Endothelial cell of umbilical vein (primary cell): ENCODE results near the gene MGP. TPM values are rescaled to one million over a fixed set of nuclear protein-coding genes. Genes with fewer than 3 reads are reported as not detected.

Experiments used
- BruUV-seq: library from RNA; stranded (reverse); fragments of 400-500 nt; replicated peaks from 2 replicates; lab custom pipeline; 2021; lab: Mats Ljungman, UMichigan
- CTCF ChIA-PET: fragments of 300-600, 350-600 bp; sonication (Branson Sonifier 250); formaldehyde crosslinking; loops from one replicate; lab custom pipeline; 2021; ENCODE audit warnings: antibody characterized with exemption, inconsistent platforms; lab: Charles Lee
- POLR2A ChIA-PET: fragments of 300-600, 350-600 bp; sonication (Branson Sonifier 250); formaldehyde crosslinking; loops from one replicate; lab custom pipeline; 2021; ENCODE audit warnings: antibody characterized with exemption, inconsistent platforms; lab: Charles Lee
- DNase-seq: peaks from one replicate; pipeline ENCODE4 v3.0.0-alpha.2; 2011; ENCODE audit warnings: low read depth, low spot score
- FAIRE-seq: peaks from 2 replicates; lab custom pipeline; 2011; peaks lifted over from hg19 to GRCh38; lab: Jason Lieb, UNC
- H2AFZ ChIP-seq: 2 replicates; pipeline ENCODE4 v1.6.0; 2012; ENCODE audit warnings: low read depth, low read length, control low read depth, inconsistent platforms
- H3K27ac ChIP-seq: 2 replicates; pipeline ENCODE4 v1.5.1; 2011; ENCODE audit warnings: low read depth, mild to moderate bottlenecking, control low read depth, low read length, moderate library complexity; ENCODE audit not compliant: insufficient read depth
- H3K27me3 ChIP-seq, 2 experiments: 2 replicates each; pipeline versions ENCODE4 v1.6.0 to v1.6.1; 2011; ENCODE audit warnings: low read length in 2 of 2, mixed read lengths in 1 of 2; ENCODE audit not compliant: control insufficient read depth in 2 of 2, insufficient read depth in 2 of 2
- H3K36me3 ChIP-seq, 2 experiments: 2 replicates in 1 of 2; 3 replicates in 1 of 2; pipeline ENCODE4 v1.5.1; 2011; ENCODE audit warnings: low read length in 2 of 2, mild to moderate bottlenecking in 1 of 2, moderate library complexity in 1 of 2; ENCODE audit not compliant: control insufficient read depth in 2 of 2, insufficient read depth in 2 of 2; ENCODE audit errors: extremely low read depth in 1 of 2
- H3K4me1 ChIP-seq: 3 replicates; pipeline ENCODE4 v1.5.1; 2011; ENCODE audit warnings: mild to moderate bottlenecking, low read length; ENCODE audit not compliant: control insufficient read depth, insufficient read depth; ENCODE audit errors: extremely low read depth
- H3K4me2 ChIP-seq: 2 replicates; pipeline ENCODE4 v1.6.1; 2011; ENCODE audit warnings: low read length, control low read depth, mixed read lengths; ENCODE audit not compliant: insufficient read depth
- H3K4me3 ChIP-seq, 3 experiments: fragments of 200-600 bp in 1 of 3; sonication (generic), shearing (Covaris generic) in 1 of 3; replicated peaks in 1 of 3; 2 replicates each; pipeline ENCODE4 v1.5.1; 2011 to 2016; ENCODE audit warnings: control low read depth in 3 of 3, low read length in 3 of 3, mild to moderate bottlenecking in 2 of 3, inconsistent platforms in 1 of 3, low read depth in 1 of 3, moderate library complexity in 1 of 3; ENCODE audit not compliant: insufficient read depth in 1 of 3
- H3K79me2 ChIP-seq: 2 replicates; pipeline ENCODE4 v1.6.0; 2012; ENCODE audit warnings: low read length, inconsistent platforms; ENCODE audit not compliant: control insufficient read depth, insufficient read depth
- H3K9ac ChIP-seq: replicated peaks from 2 replicates; pipeline ENCODE3; 2011; ENCODE audit warnings: low read length, control low read depth; ENCODE audit not compliant: insufficient read depth; ENCODE audit errors: extremely low read depth
- H3K9me1 ChIP-seq: replicated peaks from 3 replicates; pipeline ENCODE4 v1.6.0; 2011; ENCODE audit warnings: mild to moderate bottlenecking, low read length; ENCODE audit not compliant: control insufficient read depth, insufficient read depth; ENCODE audit errors: extremely low read depth
- H3K9me3 ChIP-seq: replicated peaks from 2 replicates; pipeline ENCODE4 v1.5.1; 2012; ENCODE audit warnings: low read length, inconsistent platforms; ENCODE audit not compliant: control insufficient read depth, insufficient read depth
- H4K20me1 ChIP-seq: replicated peaks from 2 replicates; pipeline ENCODE3; 2011; ENCODE audit warnings: mild to moderate bottlenecking, low read length; ENCODE audit not compliant: control insufficient read depth, insufficient read depth; ENCODE audit errors: extremely low read depth
- EZH2 ChIP-seq: IDR thresholded peaks from 2 replicates; pipeline ENCODE4 v1.6.1; 2012; ENCODE audit warnings: borderline replicate concordance, low read depth, mild to moderate bottlenecking, moderate library complexity, low read length, inconsistent platforms; ENCODE audit not compliant: severe bottlenecking
- FOS ChIP-seq: IDR thresholded peaks from 2 replicates; pipeline ENCODE4 v1.6.1; 2011; ENCODE audit warnings: mild to moderate bottlenecking, low read length, moderate library complexity, borderline replicate concordance; ENCODE audit not compliant: insufficient read depth
- GATA2 ChIP-seq: IDR thresholded peaks from 2 replicates; pipeline ENCODE4 v1.7.0; 2011; ENCODE audit warnings: low read depth, mild to moderate bottlenecking, moderate library complexity, mixed read lengths, low read length; ENCODE audit not compliant: insufficient read length, insufficient read depth
- JUN ChIP-seq: IDR thresholded peaks from 2 replicates; pipeline ENCODE4 v1.6.1; 2011; ENCODE audit warnings: borderline replicate concordance, low read depth; ENCODE audit not compliant: insufficient read length, insufficient read depth
- MAX ChIP-seq: IDR thresholded peaks from 2 replicates; pipeline ENCODE4 v1.6.1; 2011; ENCODE audit not compliant: insufficient read depth, insufficient read length
- MYC ChIP-seq: IDR thresholded peaks from one replicate; pipeline ENCODE4 v1.6.1; 2011; ENCODE audit warnings: mild to moderate bottlenecking, low read depth, low read length
- POLR2A ChIP-seq: IDR thresholded peaks from 2 replicates; pipeline ENCODE4 v1.6.1; 2012; ENCODE audit warnings: low read depth, mild to moderate bottlenecking, control low read depth, low read length
- POLR2AphosphoS5 ChIP-seq: IDR thresholded peaks from 2 replicates; pipeline ENCODE4 v1.6.1; 2012; ENCODE audit warnings: low read depth, mild to moderate bottlenecking, control low read depth, low read length, moderate library complexity; ENCODE audit not compliant: insufficient read depth
- dilution Hi-C: fragments of 300-500 bp; cut with MboI; formaldehyde crosslinking; loops from one replicate; pipeline ENCODE4 v1.15.0; 2019; ENCODE audit warnings: low sequenced_read_pairs; ENCODE audit not compliant: extremely low pct_ligation_motif_present
- intact Hi-C: fragments of 100-400 bp; cut with micrococcal nuclease; formaldehyde crosslinking; loops from one replicate; pipeline ENCODE4 v1.10.0; 2022
- polyA plus RNA-seq, 4 experiments: library from polyadenylated mRNA; depleted of rRNA in 3 of 4; stranded (reverse) in 3 of 4; unstranded in 1 of 4; fragments of >200 nt; gene quantifications; 2 replicates each; pipeline versions ENCODE4 v1.2.1 to v1.2.3, GENCODE V29; 2011 to 2012; ENCODE audit warnings: missing spikeins in 1 of 4
- total RNA-seq: library from RNA; stranded (reverse); gene quantifications from 2 replicates; pipeline ENCODE4 v1.2.3, GENCODE V29; 2021
- TF ChIP-seq, protein P1 (sequence below), 2 donors: IDR thresholded peaks; 1 replicate in 1 of 2; 2 replicates in 1 of 2; pipeline ENCODE4 v1.5.1; 2011; ENCODE audit warnings: low read length in 2 of 2, mild to moderate bottlenecking in 2 of 2, moderate library complexity in 2 of 2, control low read depth in 1 of 2, inconsistent platforms in 1 of 2, low read depth in 1 of 2; ENCODE audit not compliant: insufficient read depth in 1 of 2; ENCODE audit errors: extremely low read depth in 1 of 2

Gene MGP
- total and polyA plus RNA-seq, 2 donors (not counting 3 experiments of a cell fraction or from before 2014, with no cell fraction given), result 284 to 479 TPM

- DNase-seq, result peak; percentile 84
- no peaks in the 10 kb centered on the region for H3K36me3 ChIP-seq
- H3K27me3 ChIP-seq, result no peaks in the 10 kb centered on the region
- H4K20me1 ChIP-seq, result no peaks in the 10 kb centered on the region
- peak overlapping the region; percentile 35 for H3K4me2 ChIP-seq
- H3K79me2 ChIP-seq, result no peaks in the 10 kb centered on the region
- ChIA-PET CTCF (no interaction called here), POLR2A (no interaction called here)
- H3K9me1 ChIP-seq, result no peaks in the 10 kb centered on the region
- peaks cover 12% of the 10 kb centered on the region for H3K4me1 ChIP-seq
- H2AFZ ChIP-seq, result peak overlapping the region; percentile 74
- BruUV-seq, result no TSS peak
- dilution Hi-C loops (no loop called here), intact Hi-C loops (no loop called here)
- H3K4me3 ChIP-seq, result no peak overlapping the region
- H3K9me3 ChIP-seq, result no peaks in the 10 kb centered on the region
- no peak for TF ChIP-seq POLR2AphosphoS5
- TF ChIP-seq JUN, result no peak
- TF ChIP-seq POLR2A, result no peak
- TF ChIP-seq MYC, result no peak
- TF ChIP-seq EZH2, result no peak
- no peak for TF ChIP-seq MAX
- TF ChIP-seq FOS, result no peak
- TF ChIP-seq GATA2, result no peak
- TF ChIP-seq, protein P1, sequence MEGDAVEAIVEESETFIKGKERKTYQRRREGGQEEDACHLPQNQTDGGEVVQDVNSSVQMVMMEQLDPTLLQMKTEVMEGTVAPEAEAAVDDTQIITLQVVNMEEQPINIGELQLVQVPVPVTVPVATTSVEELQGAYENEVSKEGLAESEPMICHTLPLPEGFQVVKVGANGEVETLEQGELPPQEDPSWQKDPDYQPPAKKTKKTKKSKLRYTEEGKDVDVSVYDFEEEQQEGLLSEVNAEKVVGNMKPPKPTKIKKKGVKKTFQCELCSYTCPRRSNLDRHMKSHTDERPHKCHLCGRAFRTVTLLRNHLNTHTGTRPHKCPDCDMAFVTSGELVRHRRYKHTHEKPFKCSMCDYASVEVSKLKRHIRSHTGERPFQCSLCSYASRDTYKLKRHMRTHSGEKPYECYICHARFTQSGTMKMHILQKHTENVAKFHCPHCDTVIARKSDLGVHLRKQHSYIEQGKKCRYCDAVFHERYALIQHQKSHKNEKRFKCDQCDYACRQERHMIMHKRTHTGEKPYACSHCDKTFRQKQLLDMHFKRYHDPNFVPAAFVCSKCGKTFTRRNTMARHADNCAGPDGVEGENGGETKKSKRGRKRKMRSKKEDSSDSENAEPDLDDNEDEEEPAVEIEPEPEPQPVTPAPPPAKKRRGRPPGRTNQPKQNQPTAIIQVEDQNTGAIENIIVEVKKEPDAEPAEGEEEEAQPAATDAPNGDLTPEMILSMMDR (IDR thresholded peaks at IDR 0.05; ENCODE audit: extremely low read depth in 1 of 2, insufficient read depth in 1 of 2, low read depth in 1 of 2, low read length in 2 of 2), result no peak
- H3K9ac ChIP-seq, result no peak overlapping the region
- FAIRE-seq, result peak; percentile 44
- H3K27ac ChIP-seq, result no peak overlapping the region
Measured at GRCh38 chr12:14854586-14855183, 31.0 kb downstream of the MGP start.
